IMR-90 (cell line): Measurements from ENCODE around the gene DCHS2. TPM values are rescaled to one million over a fixed set of nuclear protein-coding genes. Genes with fewer than 3 reads are reported as not detected.

Source experiments
- ATAC-seq: fragments of 200-7000 bp; cut with Tn5 transposase; 2 replicates; pipeline ENCODE4 v1.9.1; 2020; ENCODE audit warnings: low read depth, mild to moderate bottlenecking, moderate library complexity
- BruUV-seq: library from RNA; stranded (reverse); fragments of 400-500 nt; replicated peaks from 2 replicates; lab custom pipeline; 2021; lab: Mats Ljungman, UMichigan
- CTCF ChIA-PET: fragments of 300-600 bp; formaldehyde crosslinking; extraction: SDS; loops from one replicate; lab custom pipeline; 2021; ENCODE audit warnings: antibody characterized with exemption; lab: Yijun Ruan, JAX
- POLR2A ChIA-PET: fragments of 300-600 bp; sonication (Branson Sonifier 250); formaldehyde crosslinking; loops from one replicate; lab custom pipeline; 2022; ENCODE audit warnings: antibody characterized with exemption; ENCODE audit not compliant: unreplicated experiment; lab: Charles Lee
- DNase-seq: peaks from one replicate; pipeline ENCODE4 v3.0.0; 2013
- H2AFZ ChIP-seq: replicated peaks from 2 replicates; pipeline ENCODE3; 2013; ENCODE audit warnings: low read length, mild to moderate bottlenecking; ENCODE audit not compliant: poor library complexity
- H2AK5ac ChIP-seq: 2 replicates; pipeline ENCODE4 v1.6.1; 2013; ENCODE audit warnings: low read depth, low read length, inconsistent platforms
- H2AK9ac ChIP-seq: replicated peaks from 2 replicates; pipeline ENCODE3; 2013; ENCODE audit warnings: mild to moderate bottlenecking, low read depth, low read length, moderate library complexity; ENCODE audit not compliant: poor library complexity
- H2BK120ac ChIP-seq: 2 replicates; pipeline ENCODE4 v1.6.1; 2013; ENCODE audit warnings: low read depth, low read length, inconsistent platforms
- H2BK15ac ChIP-seq: 3 replicates; pipeline ENCODE4 v1.6.1; 2013; ENCODE audit warnings: low read depth, low read length, inconsistent platforms
- H2BK20ac ChIP-seq: 2 replicates; pipeline ENCODE4 v1.6.1; 2013; ENCODE audit warnings: low read depth, mild to moderate bottlenecking, inconsistent platforms, low read length, moderate library complexity
- H2BK5ac ChIP-seq: 2 replicates; pipeline ENCODE4 v1.6.1; 2013; ENCODE audit warnings: mild to moderate bottlenecking, low read depth, low read length, inconsistent platforms; ENCODE audit not compliant: poor library complexity, severe bottlenecking
- H3K14ac ChIP-seq: replicated peaks from 2 replicates; pipeline ENCODE4 v1.6.1; 2013; ENCODE audit warnings: low read depth, low read length, inconsistent platforms
- H3K18ac ChIP-seq: 2 replicates; pipeline ENCODE4 v1.6.1; 2013; ENCODE audit warnings: low read depth, low read length, control low read depth
- H3K23ac ChIP-seq: 2 replicates; pipeline ENCODE4 v1.6.1; 2013; ENCODE audit warnings: low read depth, low read length, inconsistent platforms
- H3K27ac ChIP-seq: 2 replicates; pipeline ENCODE4 v1.5.1; 2013; ENCODE audit warnings: mild to moderate bottlenecking, control low read depth, low read length; ENCODE audit not compliant: insufficient read depth
- H3K27me3 ChIP-seq: 2 replicates; pipeline ENCODE4 v1.6.1; 2013; ENCODE audit warnings: low read length; ENCODE audit not compliant: control insufficient read depth, insufficient read depth
- H3K36me3 ChIP-seq: 2 replicates; pipeline ENCODE4 v1.6.1; 2013; ENCODE audit warnings: low read length, mixed read lengths; ENCODE audit not compliant: control insufficient read depth, insufficient read depth
- H3K4ac ChIP-seq: 2 replicates; pipeline ENCODE4 v1.6.1; 2013; ENCODE audit warnings: low read depth, low read length, inconsistent platforms
- H3K4me1 ChIP-seq: 2 replicates; pipeline ENCODE4 v1.6.1; 2013; ENCODE audit warnings: low read length, mixed read lengths; ENCODE audit not compliant: control insufficient read depth, insufficient read depth
- H3K4me2 ChIP-seq: 2 replicates; pipeline ENCODE4 v1.6.1; 2013; ENCODE audit warnings: low read depth, mild to moderate bottlenecking, control low read depth, low read length, moderate library complexity
- H3K4me3 ChIP-seq: 2 replicates; pipeline ENCODE4 v1.5.1; 2013; ENCODE audit warnings: low read depth, mild to moderate bottlenecking, control low read depth, low read length, moderate library complexity; ENCODE audit not compliant: insufficient read depth
- H3K56ac ChIP-seq: 2 replicates; pipeline ENCODE4 v1.6.1; 2013; ENCODE audit warnings: low read length, inconsistent platforms; ENCODE audit not compliant: insufficient read depth; ENCODE audit errors: extremely low read depth
- H3K79me1 ChIP-seq, 2 experiments: 2 replicates each; pipeline ENCODE4 v1.6.1; 2013; ENCODE audit warnings: low read length in 2 of 2, inconsistent platforms in 1 of 2, low read depth in 1 of 2
- H3K9ac ChIP-seq: 2 replicates; pipeline ENCODE4 v1.6.1; 2013; ENCODE audit warnings: low read depth, low read length, control low read depth
- H3K9me1 ChIP-seq: 2 replicates; pipeline ENCODE4 v1.6.1; 2013; ENCODE audit warnings: low read length, inconsistent platforms; ENCODE audit not compliant: insufficient read depth
- H3K9me3 ChIP-seq: 2 replicates; pipeline ENCODE4 v1.6.1; 2013; ENCODE audit warnings: low read length; ENCODE audit not compliant: control insufficient read depth, insufficient read depth
- H4K20me1 ChIP-seq: 2 replicates; pipeline ENCODE4 v1.6.1; 2013; ENCODE audit warnings: low read length, inconsistent platforms; ENCODE audit not compliant: insufficient read depth
- H4K5ac ChIP-seq: 2 replicates; pipeline ENCODE4 v1.6.1; 2013; ENCODE audit warnings: mild to moderate bottlenecking, low read depth, low read length, control low read depth
- H4K8ac ChIP-seq, 2 experiments: 2 replicates each; pipeline ENCODE4 v1.6.1; 2013; ENCODE audit warnings: low read depth in 2 of 2, low read length in 2 of 2, control low read depth in 1 of 2, inconsistent platforms in 1 of 2
- H4K91ac ChIP-seq: 2 replicates; pipeline ENCODE4 v1.6.1; 2013; ENCODE audit warnings: low read depth, low read length, inconsistent platforms; ENCODE audit not compliant: insufficient read depth
- MXI1 ChIP-seq: IDR thresholded peaks from 2 replicates; pipeline ENCODE4 v1.6.1; 2012; ENCODE audit warnings: low read depth, mild to moderate bottlenecking, low read length, moderate library complexity, borderline replicate concordance
- POLR2A ChIP-seq: IDR thresholded peaks from 2 replicates; pipeline ENCODE4 v1.6.1; 2012; ENCODE audit warnings: mild to moderate bottlenecking, low read depth, low read length
- dilution Hi-C: fragments of 300-500 bp; cut with HindIII; formaldehyde crosslinking; loops from one replicate; pipeline ENCODE4 v1.14.3; 2018; ENCODE audit warnings: low sequenced_read_pairs; ENCODE audit not compliant: unreplicated experiment
- in situ Hi-C: fragments of 300-500 bp; cut with MboI; formaldehyde crosslinking; loops from 3 replicates; pipeline ENCODE4 v1.14.3; 2019; ENCODE audit warnings: low sequenced_read_pairs, inconsistent platforms, mixed read lengths
- intact Hi-C: fragments of 100-400 bp; cut with micrococcal nuclease; formaldehyde crosslinking; loops from 2 replicates; pipeline ENCODE4 v1.10.0; 2022
- polyA plus RNA-seq, 3 experiments: library from polyadenylated mRNA; depleted of rRNA; stranded (reverse); fragments of >200 nt; gene quantifications; 2 replicates each; pipeline ENCODE4 v1.2.3, GENCODE V29; 2012; ENCODE audit warnings: low replicate concordance in 1 of 3
- total RNA-seq: library from RNA; depleted of rRNA; stranded (reverse); fragments of >200 nt; gene quantifications from 2 replicates; pipeline ENCODE4 v1.2.3, GENCODE V29; 2012
- TF ChIP-seq, protein P1 (sequence below): fragments of 150-350 bp; IDR thresholded peaks from 2 replicates; pipeline ENCODE4 v1.6.1; 2017; ENCODE audit warnings: mild to moderate bottlenecking, antibody characterized with exemption, low read length, low read depth

Gene DCHS2
- total and polyA plus RNA-seq, 2 of the 4 experiments (the other 2 are of a cell fraction) = not detected

GRCh38 chr4:154222875-154223274 lies 268.7 kb downstream of the DCHS2 start:
- Histone ChIP-seq H3K4me2 (no peak overlapping the region), H2BK20ac (no peak overlapping the region), H2BK5ac (no peak overlapping the region), H4K8ac (no peak overlapping the region), H2BK120ac (no peak overlapping the region), H3K14ac (no peak overlapping the region), H3K27ac (no peak overlapping the region), H3K9me1 (no peaks in the 10 kb centered on the region), H4K91ac (no peak overlapping the region), H3K56ac (no peak overlapping the region), H4K5ac (no peak overlapping the region), H3K23ac (no peak overlapping the region), H3K9ac (no peak overlapping the region), H3K79me1 (no peaks in the 10 kb centered on the region), H3K4me3 (no peak overlapping the region), H4K20me1 (no peaks in the 10 kb centered on the region), H3K18ac (no peak overlapping the region), H2AFZ (no peak overlapping the region), H2AK5ac (no peak overlapping the region), H3K4ac (no peak overlapping the region), H3K9me3 (no peaks in the 10 kb centered on the region), H3K36me3 (no peaks in the 10 kb centered on the region), H2BK15ac (no peak overlapping the region), H3K4me1 (no peaks in the 10 kb centered on the region), H3K27me3 (no peaks in the 10 kb centered on the region), H2AK9ac (no peak overlapping the region)
- ATAC-seq (no peak), DNase-seq (no peak)
- TF ChIP-seq MXI1 = no peak
- no peak for TF ChIP-seq POLR2A
- TF ChIP-seq, protein P1, sequence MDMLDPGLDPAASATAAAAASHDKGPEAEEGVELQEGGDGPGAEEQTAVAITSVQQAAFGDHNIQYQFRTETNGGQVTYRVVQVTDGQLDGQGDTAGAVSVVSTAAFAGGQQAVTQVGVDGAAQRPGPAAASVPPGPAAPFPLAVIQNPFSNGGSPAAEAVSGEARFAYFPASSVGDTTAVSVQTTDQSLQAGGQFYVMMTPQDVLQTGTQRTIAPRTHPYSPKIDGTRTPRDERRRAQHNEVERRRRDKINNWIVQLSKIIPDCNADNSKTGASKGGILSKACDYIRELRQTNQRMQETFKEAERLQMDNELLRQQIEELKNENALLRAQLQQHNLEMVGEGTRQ = no peak
- BruUV-seq = no TSS peak
- intact Hi-C loops (no loop called here), in situ Hi-C loops (no loop called here), dilution Hi-C loops (no loop called here)
- CTCF ChIA-PET = no interaction called here
- POLR2A ChIA-PET = no interaction called here
